Activated CD4-positive, alpha-beta T cell treated with anti-CD3 and anti-CD28 coated beads, Interleukin-2, amount 50 U/mL, for 4 hours (primary cell): ENCODE measurements around the gene TMEM92.
"Not testable (repeated sequence)": the region's sequence is repeated elsewhere in the genome, so short reads cannot be mapped to it uniquely, and the experiment has no call there.

ENCODE experiments used
- DNase-seq, 2 experiments: peaks; one replicate each; pipeline ENCODE4 v3.0.0-alpha.2; 2020

The TMEM92 gene

GRCh38 chr17:50262001-50262794 is 12.1 kb upstream of the TMEM92 start:
- no peak for DNase-seq

- DNase-seq = no peak
These were observed 10.7 kb upstream of the TMEM92 start for GRCh38 chr17:50263331-50264262.

- DNase-seq = no peak
These were observed 9.8 kb upstream of the TMEM92 start for GRCh38 chr17:50264263-50265113.

- no peak for DNase-seq
These were observed 9.1 kb upstream of the TMEM92 start for GRCh38 chr17:50265212-50265611.

- DNase-seq = no peak
These were observed 8.5 kb upstream of the TMEM92 start for GRCh38 chr17:50265690-50266315.

GRCh38 chr17:50266384-50267073 is 7.7 kb upstream of the TMEM92 start:
- DNase-seq = no peak

GRCh38 chr17:50267074-50267841 is 7.0 kb upstream of the TMEM92 start:
- no peak for DNase-seq

GRCh38 chr17:50268026-50268425 is 6.2 kb upstream of the TMEM92 start:
- DNase-seq = no peak

GRCh38 chr17:50268743-50269275 is 5.5 kb upstream of the TMEM92 start:
- DNase-seq = no peak

GRCh38 chr17:50269477-50270434 is 4.5 kb upstream of the TMEM92 start:
- DNase-seq = peak; percentile 43 to 54

- no peak for DNase-seq
These were observed 3.6 kb upstream of the TMEM92 start for GRCh38 chr17:50270435-50271362.

GRCh38 chr17:50271363-50271750 is 2.9 kb upstream of the TMEM92 start:
- not testable (repeated sequence) for DNase-seq

- no peak for DNase-seq
These were observed 2.0 kb upstream of the TMEM92 start for GRCh38 chr17:50272246-50272645.

GRCh38 chr17:50272711-50273653 is 1.3 kb upstream of the TMEM92 start:
- DNase-seq = peak; percentile 24 to 30

GRCh38 chr17:50273654-50274040 is 619 bp upstream of the TMEM92 start:
- no peak for DNase-seq

- no peak for DNase-seq
These were observed 593 bp downstream of the TMEM92 start for GRCh38 chr17:50274897-50275221.

- no peak for DNase-seq
These were observed 1.0 kb downstream of the TMEM92 start for GRCh38 chr17:50275279-50275678.
